GM12801 (cell line): ENCODE results near the gene VSIG10L.

Source experiments
- TF ChIP-seq, protein P1 (sequence below): IDR thresholded peaks from one replicate; pipeline ENCODE4 v1.5.1; 2011; ENCODE audit warnings: control low read depth; ENCODE audit not compliant: insufficient read length; ENCODE audit errors: extremely low read depth

The VSIG10L gene

DNA sequence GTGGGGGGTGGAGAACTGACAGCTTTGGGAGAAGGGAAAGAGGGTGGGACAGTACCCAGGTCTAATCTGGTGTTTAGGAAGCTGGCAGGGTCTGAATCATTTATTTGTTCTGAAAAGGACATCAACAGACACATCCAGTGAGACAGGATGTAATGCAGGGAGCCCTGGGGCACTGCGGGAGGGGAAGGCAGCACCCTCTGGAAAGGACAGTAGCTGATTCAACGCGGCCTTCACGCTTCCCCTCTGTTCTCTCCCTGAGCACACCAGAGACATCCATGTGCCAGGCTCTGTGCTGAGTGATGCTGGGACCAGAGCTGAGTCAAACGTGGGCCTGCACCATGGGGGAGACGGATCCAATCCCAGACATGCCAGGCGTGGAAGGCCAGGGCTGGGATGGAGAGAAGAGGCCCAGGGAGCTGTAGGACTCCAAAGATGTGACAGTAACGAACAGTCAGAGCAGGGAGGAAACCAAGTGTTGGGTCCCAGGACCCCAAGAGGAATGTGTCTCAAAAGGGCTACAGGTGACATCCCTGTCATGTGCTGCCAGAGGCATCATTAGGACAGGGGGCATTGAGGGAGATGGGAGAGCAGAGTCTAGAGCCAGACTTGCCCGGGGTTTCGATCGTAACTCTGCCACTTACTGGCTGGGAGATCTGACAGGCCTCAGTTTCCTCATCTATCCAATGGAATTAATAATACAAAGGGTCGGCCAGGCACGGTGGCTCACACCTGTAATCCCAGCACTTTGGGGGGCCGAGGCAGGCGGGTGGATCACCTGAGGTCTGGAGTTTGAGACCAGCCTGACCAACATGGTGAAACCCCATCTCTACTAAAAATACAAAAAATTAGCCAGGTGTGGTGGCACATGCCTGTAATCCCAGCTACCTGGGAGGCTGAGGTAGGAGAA, 22.5 kb upstream of the VSIG10L start:
- TF ChIP-seq, protein P1, sequence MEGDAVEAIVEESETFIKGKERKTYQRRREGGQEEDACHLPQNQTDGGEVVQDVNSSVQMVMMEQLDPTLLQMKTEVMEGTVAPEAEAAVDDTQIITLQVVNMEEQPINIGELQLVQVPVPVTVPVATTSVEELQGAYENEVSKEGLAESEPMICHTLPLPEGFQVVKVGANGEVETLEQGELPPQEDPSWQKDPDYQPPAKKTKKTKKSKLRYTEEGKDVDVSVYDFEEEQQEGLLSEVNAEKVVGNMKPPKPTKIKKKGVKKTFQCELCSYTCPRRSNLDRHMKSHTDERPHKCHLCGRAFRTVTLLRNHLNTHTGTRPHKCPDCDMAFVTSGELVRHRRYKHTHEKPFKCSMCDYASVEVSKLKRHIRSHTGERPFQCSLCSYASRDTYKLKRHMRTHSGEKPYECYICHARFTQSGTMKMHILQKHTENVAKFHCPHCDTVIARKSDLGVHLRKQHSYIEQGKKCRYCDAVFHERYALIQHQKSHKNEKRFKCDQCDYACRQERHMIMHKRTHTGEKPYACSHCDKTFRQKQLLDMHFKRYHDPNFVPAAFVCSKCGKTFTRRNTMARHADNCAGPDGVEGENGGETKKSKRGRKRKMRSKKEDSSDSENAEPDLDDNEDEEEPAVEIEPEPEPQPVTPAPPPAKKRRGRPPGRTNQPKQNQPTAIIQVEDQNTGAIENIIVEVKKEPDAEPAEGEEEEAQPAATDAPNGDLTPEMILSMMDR, result no peak

DNA sequence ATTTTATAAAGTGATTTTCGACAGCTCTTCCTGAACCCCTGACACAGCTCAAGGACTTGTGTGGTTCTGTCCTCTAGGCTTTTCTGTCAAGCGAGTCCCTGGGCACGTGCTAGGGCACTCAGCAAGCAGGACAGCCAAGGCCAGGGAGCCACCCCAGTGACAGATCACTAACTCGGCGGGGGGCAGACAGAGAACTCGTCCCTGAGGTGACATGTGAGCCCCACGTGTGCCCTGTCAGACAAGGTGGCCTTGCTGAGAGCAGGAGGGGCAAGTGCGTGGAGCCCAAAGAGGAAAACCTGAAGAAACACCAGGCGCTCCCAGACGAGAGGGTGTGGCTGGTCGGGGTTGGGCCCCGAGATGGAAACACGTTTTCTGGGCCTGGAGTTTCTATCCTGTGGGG, 19.3 kb upstream of the VSIG10L start:
- TF ChIP-seq, protein P1, result no peak

DNA sequence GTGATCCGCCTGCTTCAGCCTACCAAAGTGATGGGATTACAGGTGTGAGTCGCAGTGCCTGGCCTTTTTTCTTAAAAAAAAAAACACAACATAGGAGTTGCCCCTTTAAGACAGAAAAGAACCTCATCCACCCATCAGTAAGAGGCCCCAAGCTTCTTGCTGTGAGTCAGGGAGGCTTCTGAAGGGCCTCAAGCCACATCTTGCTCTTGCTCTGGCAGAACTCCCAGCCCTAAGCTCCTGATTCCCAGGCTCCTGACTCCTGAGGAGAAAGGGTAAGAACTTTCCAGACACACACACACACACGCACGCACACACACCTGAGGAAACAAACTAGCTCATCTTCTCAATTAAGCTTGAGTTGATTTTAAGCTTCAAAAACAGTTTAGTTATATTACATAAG, 17.4 kb upstream of the VSIG10L start:
- TF ChIP-seq, protein P1, result no peak

DNA sequence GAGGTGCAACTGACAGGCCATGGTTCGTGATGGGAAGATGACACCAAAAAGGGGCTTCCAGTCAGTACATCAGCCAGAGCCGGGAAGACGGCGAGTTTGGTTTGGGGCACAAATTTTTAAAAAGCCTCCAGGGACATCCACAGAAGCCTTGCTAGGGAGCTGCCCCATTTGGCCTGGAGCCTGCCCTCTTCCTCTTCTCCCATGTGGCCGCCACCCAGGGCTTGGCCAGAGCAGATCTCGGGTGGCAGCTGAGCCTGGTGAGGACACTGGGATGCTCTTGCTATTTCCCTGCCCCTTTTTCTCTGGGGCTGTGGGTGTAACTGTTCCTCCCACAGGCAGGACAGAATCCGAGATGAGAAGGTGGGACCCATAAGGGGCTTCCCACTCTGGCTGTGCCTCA, 16.0 kb upstream of the VSIG10L start:
- TF ChIP-seq, protein P1, result no peak

DNA sequence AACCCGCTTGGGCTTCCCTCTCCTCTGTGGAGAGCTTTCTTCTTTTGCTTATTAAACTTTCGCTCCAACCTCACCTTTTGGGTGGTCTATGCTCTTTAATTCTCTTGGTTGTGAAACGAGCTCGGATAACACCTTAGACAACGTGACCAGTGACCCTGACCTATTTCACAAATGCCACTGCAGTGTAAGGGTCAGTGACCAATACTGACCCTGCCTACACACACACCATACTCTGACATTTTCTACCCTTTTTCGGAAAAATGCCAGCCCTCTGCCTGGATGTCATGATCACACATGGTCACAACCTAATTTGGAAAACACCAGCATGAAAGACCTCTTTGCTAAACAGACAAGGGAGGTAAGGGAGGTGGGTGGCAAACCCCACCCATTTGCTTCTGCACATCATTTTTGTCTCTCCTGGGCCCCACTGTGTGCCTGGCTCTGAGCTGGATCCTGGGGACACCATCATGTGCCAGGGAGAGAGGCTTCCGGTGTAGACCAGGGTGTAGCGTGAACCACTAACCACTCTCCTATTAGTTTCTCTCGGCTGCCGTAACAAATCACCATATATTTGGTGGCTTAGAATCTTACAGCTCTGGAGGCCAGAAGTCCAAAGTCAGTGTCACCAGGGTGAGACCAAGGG, 14.3 kb upstream of the VSIG10L start:
- TF ChIP-seq, protein P1, result no peak

DNA sequence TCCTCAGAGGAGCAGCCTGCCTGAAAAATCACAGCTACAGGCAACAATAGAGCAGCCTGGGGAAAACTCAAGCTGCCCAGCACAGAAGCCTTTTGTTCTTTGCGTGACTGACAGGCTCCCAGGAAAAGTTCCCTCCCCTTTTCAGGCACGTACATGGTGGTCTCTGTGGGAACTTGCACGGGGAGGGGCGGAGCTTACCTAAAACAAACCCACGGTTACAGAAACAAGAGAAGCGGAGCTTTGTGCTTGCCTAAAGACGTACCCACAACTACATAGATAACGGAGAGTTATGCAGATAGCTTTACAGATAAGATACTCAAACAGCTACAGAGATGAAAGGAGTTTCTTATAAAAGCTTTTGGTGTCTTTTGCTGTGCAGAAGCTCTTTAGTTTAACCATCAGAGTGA, 12.8 kb upstream of the VSIG10L start:
- TF ChIP-seq, protein P1, result no peak

DNA sequence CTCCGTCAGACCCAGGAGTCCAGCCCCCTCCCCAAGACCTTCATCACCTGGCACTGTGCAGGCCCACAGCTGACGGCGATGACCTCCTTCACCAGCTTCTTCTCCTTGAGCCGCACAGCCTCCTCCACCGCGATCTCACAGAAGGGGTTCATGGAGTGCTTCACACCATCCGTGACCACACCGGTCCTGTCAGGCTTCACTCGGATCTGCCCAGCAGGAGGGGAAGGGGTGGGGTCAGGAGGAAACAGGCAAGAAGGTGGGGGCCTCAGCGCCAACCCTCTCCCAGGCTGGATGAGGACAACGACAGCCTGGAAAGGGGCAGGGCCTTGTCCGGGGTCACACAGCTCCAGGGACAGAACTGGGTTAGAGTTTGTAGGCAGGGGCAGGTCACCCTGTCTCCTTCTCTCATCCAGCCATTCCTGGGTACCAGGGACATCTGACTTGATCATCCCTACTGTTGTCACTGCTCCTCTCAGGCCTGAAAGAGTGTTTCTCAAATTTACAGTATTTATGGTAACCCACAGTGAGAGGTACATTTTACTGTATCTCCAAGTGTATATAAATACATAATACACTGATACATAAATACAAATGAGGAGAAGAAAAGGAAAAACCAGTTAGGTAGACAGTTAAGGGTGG, 12.3 kb upstream of the VSIG10L start:
- TF ChIP-seq, protein P1, result no peak
